Erythroblast (primary cell): ENCODE measurements around the gene ARHGEF10L.

Experiments
- GATA1 ChIP-seq: IDR thresholded peaks from 2 replicates; pipeline ENCODE4 v1.6.1; 2011; ENCODE audit warnings: low read depth, mild to moderate bottlenecking, control low read depth, low read length, moderate library complexity
- POLR2A ChIP-seq: IDR thresholded peaks from 2 replicates; pipeline ENCODE4 v1.6.1; 2011; ENCODE audit warnings: mild to moderate bottlenecking, low read length

GRCh38 chr1:17498214-17498613, 41.3 kb upstream of the ARHGEF10L start:
- TF ChIP-seq POLR2A (no peak), GATA1 (no peak)
